Occipital lobe (tissue), 2 donors: ENCODE results near the gene PDCL3. TPM values are rescaled to one million over a fixed set of nuclear protein-coding genes. Genes with fewer than 3 reads are reported as not detected.

ENCODE experiments used
- DNase-seq: peaks from one replicate; lab custom pipeline; 2025; lab: John Stamatoyannopoulos, UW
- total RNA-seq: library from RNA; depleted of rRNA; stranded (reverse); fragments of >200 nt; gene quantifications from one replicate; pipeline ENCODE4 v1.2.3, GENCODE V29; 2014

The PDCL3 gene
- 8.1 TPM for total RNA-seq

GRCh38 chr2:100562613-100563406 is at the start of gene PDCL3:
PDCL3 (plus strand) TSS chr2:100562993; CDS start chr2:100563068, 75 bp downstream.
- DNase-seq: peak; percentile 96

- no peak for DNase-seq
Observed at GRCh38 chr2:100513650-100514049, 49.1 kb upstream of the PDCL3 start.

- no peak for DNase-seq
Observed at GRCh38 chr2:100517556-100517955, 45.2 kb upstream of the PDCL3 start.

GRCh38 chr2:100518801-100519200 is 44.0 kb upstream of the PDCL3 start:
- DNase-seq: no peak

- no peak for DNase-seq
Observed at GRCh38 chr2:100520224-100520623, 42.6 kb upstream of the PDCL3 start.

GRCh38 chr2:100522430-100522829 is 40.4 kb upstream of the PDCL3 start:
- no peak for DNase-seq

GRCh38 chr2:100524331-100524730 is 38.5 kb upstream of the PDCL3 start:
- no peak for DNase-seq

- DNase-seq: no peak
Observed at GRCh38 chr2:100526868-100527267, 35.9 kb upstream of the PDCL3 start.

GRCh38 chr2:100527440-100528015 is 35.3 kb upstream of the PDCL3 start:
- DNase-seq: no peak

GRCh38 chr2:100529176-100529575 is 33.6 kb upstream of the PDCL3 start:
- no peak for DNase-seq

- DNase-seq: no peak
Observed at GRCh38 chr2:100529900-100530299, 32.9 kb upstream of the PDCL3 start.

- DNase-seq: no peak
Observed at GRCh38 chr2:100535855-100536254, 26.9 kb upstream of the PDCL3 start.

GRCh38 chr2:100537918-100538317 is 24.9 kb upstream of the PDCL3 start:
- no peak for DNase-seq

- DNase-seq: no peak
Observed at GRCh38 chr2:100539221-100539620, 23.6 kb upstream of the PDCL3 start.

- no peak for DNase-seq
Observed at GRCh38 chr2:100541404-100541803, 21.4 kb upstream of the PDCL3 start.

- no peak for DNase-seq
Observed at GRCh38 chr2:100542418-100542817, 20.4 kb upstream of the PDCL3 start.

- no peak for DNase-seq
Observed at GRCh38 chr2:100544911-100545596, 17.7 kb upstream of the PDCL3 start.

- DNase-seq: no peak
Observed at GRCh38 chr2:100546469-100546868, 16.3 kb upstream of the PDCL3 start.

- peak; percentile 11 for DNase-seq
Observed at GRCh38 chr2:100548771-100549170, 14.0 kb upstream of the PDCL3 start.

GRCh38 chr2:100551303-100551702 is 11.5 kb upstream of the PDCL3 start:
- DNase-seq: no peak

GRCh38 chr2:100554798-100555407 is 7.9 kb upstream of the PDCL3 start:
- no peak for DNase-seq

- no peak for DNase-seq
Observed at GRCh38 chr2:100556746-100557145, 6.0 kb upstream of the PDCL3 start.
